Small intestine (tissue), 7 donors: ENCODE data around the gene DACH1. TPM values are rescaled to one million over a fixed set of nuclear protein-coding genes. Genes with fewer than 3 reads are reported as not detected.
"Not testable (repeated sequence)": the region's sequence is repeated elsewhere in the genome, so short reads cannot be mapped to it uniquely, and the experiment has no call there.

Experiments
- DNase-seq, 2 donors: peaks; one replicate each; pipeline versions ENCODE4 v3.0.0 to v3.0.0-alpha.2; 2013
- FAIRE-seq: peaks from 2 replicates; lab custom pipeline; 2012; peaks lifted over from hg19 to GRCh38; lab: Jason Lieb, UNC
- H3K27ac ChIP-seq, 3 donors: one replicate each; pipeline ENCODE4 v1.5.1; 2013; ENCODE audit warnings: low read length in 2 of 3, mild to moderate bottlenecking in 2 of 3, control low read depth in 1 of 3, inconsistent platforms in 1 of 3, low read depth in 1 of 3, moderate library complexity in 1 of 3
- H3K27me3 ChIP-seq, 3 donors: one replicate each; pipeline ENCODE4 v1.6.1; 2013; ENCODE audit warnings: low read length in 3 of 3, inconsistent platforms in 1 of 3; ENCODE audit not compliant: control insufficient read depth in 3 of 3, insufficient read depth in 3 of 3
- H3K36me3 ChIP-seq, 3 donors: one replicate each; pipeline ENCODE4 v1.6.1; 2013; ENCODE audit warnings: low read length in 3 of 3, inconsistent platforms in 1 of 3, low read depth in 1 of 3, mild to moderate bottlenecking in 1 of 3, moderate library complexity in 1 of 3; ENCODE audit not compliant: control insufficient read depth in 3 of 3, insufficient read depth in 2 of 3
- H3K4me1 ChIP-seq, 3 donors: one replicate each; pipeline ENCODE4 v1.6.1; 2013; ENCODE audit warnings: low read length in 2 of 3, inconsistent platforms in 1 of 3, low read depth in 1 of 3, mild to moderate bottlenecking in 1 of 3, moderate library complexity in 1 of 3; ENCODE audit not compliant: control insufficient read depth in 3 of 3, insufficient read depth in 2 of 3
- H3K4me3 ChIP-seq, 3 donors: one replicate each; pipeline ENCODE4 v1.5.1; 2013; ENCODE audit warnings: low read length in 3 of 3, control low read depth in 1 of 3, inconsistent platforms in 1 of 3, low read depth in 1 of 3, mild to moderate bottlenecking in 1 of 3, moderate library complexity in 1 of 3
- H3K9me3 ChIP-seq, 2 donors: one replicate each; pipeline ENCODE4 v1.6.1; 2013; ENCODE audit warnings: low read depth in 1 of 2, low read length in 1 of 2; ENCODE audit not compliant: control insufficient read depth in 2 of 2, insufficient read depth in 1 of 2
- WGBS, 3 donors: extraction: QIAGEN DNeasy Blood & Tissue Kit; methylation state at CpG; one replicate each; pipeline ENCODE4 v1.1.7; 2013; 5-methylcytosine and 5-hydroxymethylcytosine counted together
- polyA plus RNA-seq, 4 donors: library from polyadenylated mRNA; stranded (reverse) in 3 of 4; unstranded in 1 of 4; fragments of 200-250 nt in 3 of 4; fragments of 120-200 nt in 1 of 4; gene quantifications; one replicate each; pipeline versions ENCODE4 v1.2.1 to v1.2.3, GENCODE V29; 2013
- donor health status: healthy with polysubstance abuse.
- donor health status: control.
- donor health status: control.
- donor health status: Bipolar disorder and iron deficiency.
- donor health status: healthy.

DACH1 gene
- polyA plus RNA-seq, 4 donors, result 1.8 to 30.2 (median 4.3) TPM

DNA sequence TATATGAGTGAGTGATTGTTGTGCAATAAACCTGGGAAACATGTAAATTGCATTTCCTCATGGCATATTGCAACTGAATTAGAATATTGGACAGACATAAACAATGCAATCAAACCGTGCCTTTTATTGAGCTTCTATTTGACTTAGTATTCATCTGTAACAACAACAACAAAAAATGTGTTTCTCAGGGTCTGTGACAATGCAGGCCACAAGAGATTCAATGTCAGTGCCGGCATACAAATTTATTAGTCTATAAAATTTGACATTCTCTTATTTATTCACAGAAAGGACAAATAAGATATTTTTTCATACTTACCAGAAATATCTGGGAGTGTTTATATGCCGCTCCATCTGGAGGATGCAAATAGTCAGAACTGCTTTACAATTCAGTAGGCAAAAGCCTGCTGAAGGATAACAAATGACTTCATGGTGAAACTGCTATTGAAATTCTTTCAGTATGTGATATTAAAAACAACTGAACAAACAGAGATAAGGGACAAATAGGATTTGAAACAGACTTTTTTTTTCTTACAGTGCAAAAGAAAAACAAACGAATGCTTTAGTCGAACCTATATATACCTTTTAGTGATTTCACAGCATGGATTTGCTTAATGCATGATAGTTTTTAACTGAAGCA, 77.2 kb downstream of the DACH1 start:
- H3K4me1 ChIP-seq, result no peaks in the 10 kb centered on the region
- DNase-seq (no peak), FAIRE-seq (no peak)
- WGBS, 3 donors, result 56 to 66% (median 57%) methylated on average over 5 of the region's 5 CpGs
- H3K27ac ChIP-seq, result no peak overlapping the region
- H3K36me3 ChIP-seq, result peaks cover 0 to 3% (median 0%) of the 10 kb centered on the region in 3 donors
- H3K27me3 ChIP-seq, result no peaks in the 10 kb centered on the region
- no peak overlapping the region for H3K4me3 ChIP-seq
- H3K9me3 ChIP-seq, result no peaks in the 10 kb centered on the region

DNA sequence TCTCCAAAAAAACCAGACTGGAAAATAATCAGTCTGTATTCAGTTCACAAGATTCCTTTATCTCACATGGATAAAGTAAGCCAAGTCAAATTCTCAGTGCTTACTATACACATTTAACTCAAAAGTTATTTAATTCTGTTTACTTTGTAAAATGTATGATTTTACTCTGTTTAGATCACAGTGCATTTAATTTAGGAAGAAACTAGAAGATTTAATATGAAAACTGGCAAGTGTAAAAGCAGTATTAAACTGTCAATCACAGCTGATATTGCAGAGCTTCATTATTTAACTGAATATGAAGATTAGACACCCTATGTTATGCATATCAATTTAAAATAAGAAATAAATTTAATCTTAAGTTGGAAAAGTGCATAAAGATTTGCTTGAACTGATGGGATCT, 78.0 kb downstream of the DACH1 start:
- Histone ChIP-seq H3K27ac (no peak overlapping the region), H3K36me3 (peaks cover 0 to 3% (median 0%) of the 10 kb centered on the region in 3 donors), H3K4me1 (no peaks in the 10 kb centered on the region), H3K9me3 (no peaks in the 10 kb centered on the region), H3K27me3 (no peaks in the 10 kb centered on the region), H3K4me3 (no peak overlapping the region)
- FAIRE-seq, result peak; percentile 83
- DNase-seq, result no peak

DNA sequence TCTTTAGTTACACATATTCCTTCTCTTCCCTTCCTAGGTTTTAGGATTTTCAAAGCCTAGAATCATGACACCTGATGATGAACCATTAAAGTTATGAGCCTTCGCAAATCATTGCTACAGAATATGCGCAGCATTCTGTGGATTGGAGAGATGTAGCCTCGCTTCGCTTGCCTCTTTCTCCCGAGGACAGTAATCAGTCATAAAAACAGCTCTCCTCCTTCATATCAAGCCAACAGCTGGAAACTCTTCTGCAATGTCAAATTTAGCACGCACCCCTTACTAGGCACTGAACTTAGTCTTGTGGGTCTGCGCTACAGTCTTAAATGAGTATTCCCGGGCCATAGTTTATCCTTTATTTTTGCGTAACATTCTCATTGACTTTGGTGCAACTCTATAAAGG, 79.6 kb downstream of the DACH1 start:
- no peak overlapping the region for H3K4me3 ChIP-seq
- DNase-seq (no peak), FAIRE-seq (no peak)
- H3K9me3 ChIP-seq, result no peaks in the 10 kb centered on the region
- H3K27ac ChIP-seq, result no peak overlapping the region
- no peaks in the 10 kb centered on the region for H3K4me1 ChIP-seq
- no peaks in the 10 kb centered on the region for H3K27me3 ChIP-seq
- WGBS, 3 donors, result 80 to 88% (median 84%) methylated on average over 9 of the region's 9 CpGs
- H3K36me3 ChIP-seq, result no peaks in the 10 kb centered on the region

DNA sequence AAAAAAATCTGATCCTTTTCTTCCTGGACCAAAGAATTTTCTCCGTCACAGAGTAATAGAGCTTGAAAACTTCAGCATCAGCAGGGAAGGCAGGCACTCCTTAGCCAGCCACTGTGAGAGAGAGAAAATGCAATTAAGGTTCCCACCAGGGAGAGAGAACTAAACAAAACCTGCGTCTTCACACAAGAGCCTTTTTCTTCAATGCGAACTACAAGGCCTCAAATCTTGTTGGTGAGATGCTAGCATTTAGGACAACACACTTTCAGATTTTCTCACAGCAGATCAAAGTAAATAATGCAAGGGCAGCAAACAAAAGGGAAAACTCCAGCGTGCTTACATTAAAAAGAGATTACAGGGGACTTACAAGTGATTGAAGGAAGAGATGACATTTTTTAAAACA, 80.1 kb downstream of the DACH1 start:
- Histone ChIP-seq H3K36me3 (no peaks in the 10 kb centered on the region), H3K4me3 (no peak overlapping the region), H3K27me3 (no peaks in the 10 kb centered on the region), H3K27ac (no peak overlapping the region), H3K9me3 (no peaks in the 10 kb centered on the region), H3K4me1 (no peaks in the 10 kb centered on the region)
- DNase-seq, result no peak
- FAIRE-seq, result no peak
- WGBS, 3 donors, result 74 to 82% (median 78%) methylated on average over 4 of the region's 4 CpGs

DNA sequence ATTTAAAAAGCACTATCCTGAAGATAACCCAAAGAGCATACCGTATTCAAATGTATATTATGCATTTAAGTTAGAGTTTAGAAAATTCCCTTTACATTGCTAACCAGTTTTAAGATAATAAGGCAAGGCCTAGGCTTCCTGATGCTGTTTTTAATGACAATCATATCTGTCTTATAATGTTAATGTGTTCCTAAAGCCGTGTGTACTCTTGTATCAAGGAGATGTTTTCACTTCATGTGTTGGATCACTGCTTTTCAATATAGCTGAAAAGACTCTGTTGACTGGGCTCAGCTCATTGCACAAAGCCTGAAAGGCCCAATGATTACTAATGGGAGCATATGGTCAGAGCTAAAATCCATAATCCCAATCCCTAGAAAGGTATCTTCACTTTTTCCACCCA, 81.6 kb downstream of the DACH1 start:
- no peaks in the 10 kb centered on the region for H3K4me1 ChIP-seq
- DNase-seq (no peak), FAIRE-seq (no peak)
- H3K4me3 ChIP-seq, result no peak overlapping the region
- no peaks in the 10 kb centered on the region for H3K36me3 ChIP-seq
- no peaks in the 10 kb centered on the region for H3K27me3 ChIP-seq
- H3K9me3 ChIP-seq, result no peaks in the 10 kb centered on the region
- 18 to 58% (median 46%) methylated on average over 2 of the region's 2 CpGs for WGBS, 3 donors
- H3K27ac ChIP-seq, result no peak overlapping the region

DNA sequence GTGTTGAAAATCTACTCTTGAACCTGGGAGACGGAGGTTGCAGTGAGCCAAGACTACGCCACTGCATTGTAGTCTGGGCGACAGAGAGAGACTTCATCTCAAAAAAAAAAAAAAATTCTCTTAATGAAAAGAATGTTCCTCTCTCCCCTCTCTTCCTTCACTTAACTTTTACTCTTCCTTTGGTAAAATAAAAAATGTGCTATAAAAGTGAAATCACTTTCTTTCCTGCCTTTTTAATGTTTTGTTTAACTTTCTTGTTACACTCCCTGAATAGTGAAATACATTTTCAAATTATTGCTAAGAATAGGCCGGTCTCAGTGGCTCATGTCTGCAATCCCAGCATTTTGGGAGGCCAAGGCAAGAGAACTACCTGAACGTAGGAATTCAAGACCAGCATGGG, 86.5 kb downstream of the DACH1 start:
- no peaks in the 10 kb centered on the region for H3K9me3 ChIP-seq
- DNase-seq (no peak), FAIRE-seq (no peak)
- no peak overlapping the region for H3K4me3 ChIP-seq
- H3K36me3 ChIP-seq, result no peaks in the 10 kb centered on the region
- whole genome bisulfite sequencing, 3 donors, result 90 to 93% (median 92%) methylated on average over 5 of the region's 5 CpGs
- no peak overlapping the region for H3K27ac ChIP-seq
- H3K27me3 ChIP-seq, result no peaks in the 10 kb centered on the region
- H3K4me1 ChIP-seq, result no peaks in the 10 kb centered on the region

DNA sequence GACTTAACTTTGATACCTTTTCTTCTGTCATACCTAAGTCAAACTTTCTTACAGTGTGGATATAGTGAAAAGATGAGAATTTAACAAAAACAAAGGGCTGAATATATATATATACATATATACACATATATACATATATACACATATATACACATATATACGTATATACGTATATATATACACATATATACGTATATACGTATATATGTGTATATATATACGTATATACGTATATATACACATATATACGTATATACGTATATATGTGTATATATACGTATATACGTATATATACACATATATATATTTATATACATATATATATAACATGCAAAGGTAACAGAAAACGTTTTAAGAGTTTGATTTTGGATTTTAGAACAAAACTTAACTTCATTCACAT, 88.0 kb downstream of the DACH1 start:
- not testable (repeated sequence) for H3K36me3 ChIP-seq, H3K4me3 ChIP-seq, DNase-seq, H3K27ac ChIP-seq, H3K9me3 ChIP-seq, H3K4me1 ChIP-seq, H3K27me3 ChIP-seq
- FAIRE-seq, result peak; percentile 90
- 85 to 91% (median 90%) methylated on average over 5 to 11 of the region's 11 CpGs for WGBS, 3 donors

DNA sequence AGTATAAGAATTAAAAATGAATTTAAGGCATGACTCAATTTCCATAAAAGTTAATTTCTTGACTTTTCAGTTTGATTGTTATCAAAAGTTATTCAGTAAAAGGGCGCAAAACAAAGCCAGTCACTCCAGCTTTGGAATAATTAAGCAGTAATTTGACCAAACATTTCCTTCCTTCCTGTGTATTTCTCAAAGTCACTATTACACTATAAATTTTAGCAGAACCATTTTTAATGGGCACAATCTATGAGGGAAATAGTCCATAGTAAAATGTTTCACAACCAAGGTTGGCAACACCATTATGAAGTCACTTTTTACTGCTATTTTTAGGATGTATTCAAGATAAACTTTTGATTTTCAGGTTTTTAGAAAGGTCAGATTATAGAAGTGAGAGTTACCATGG, 91.0 kb downstream of the DACH1 start:
- WGBS, 3 donors, result 82 to 97% (median 95%) methylated on average over 1 of the region's 1 CpG
- FAIRE-seq (no peak), DNase-seq (no peak)
- peaks cover 0 to 5% (median 2%) of the 10 kb centered on the region in 3 donors for H3K4me1 ChIP-seq
- no peaks in the 10 kb centered on the region for H3K27me3 ChIP-seq
- no peaks in the 10 kb centered on the region for H3K9me3 ChIP-seq
- H3K4me3 ChIP-seq, result no peak overlapping the region
- no peak overlapping the region for H3K27ac ChIP-seq
- H3K36me3 ChIP-seq, result no peaks in the 10 kb centered on the region

DNA sequence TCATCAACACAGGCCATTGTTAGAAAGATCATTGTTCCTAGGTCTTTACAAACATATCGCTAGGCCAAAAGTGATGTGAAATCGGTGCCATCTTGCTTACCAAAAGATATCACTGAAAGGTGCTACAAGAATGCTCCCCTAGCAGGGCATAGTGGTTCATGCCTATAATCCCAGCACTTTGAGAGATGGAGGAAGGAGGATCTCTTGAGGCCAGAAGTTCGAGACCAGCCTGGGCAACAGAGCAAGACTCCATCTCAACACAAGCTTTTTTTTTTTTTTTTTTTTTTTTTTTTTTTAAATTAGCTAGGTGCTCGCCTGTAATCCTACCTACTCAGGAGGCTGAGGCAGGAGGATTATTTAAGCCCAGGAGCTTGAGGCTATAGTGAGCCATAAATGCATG, 92.1 kb downstream of the DACH1 start:
- peaks cover 0 to 5% (median 2%) of the 10 kb centered on the region in 3 donors for H3K4me1 ChIP-seq
- H3K27me3 ChIP-seq, result no peaks in the 10 kb centered on the region
- H3K4me3 ChIP-seq, result no peak overlapping the region
- H3K36me3 ChIP-seq, result no peaks in the 10 kb centered on the region
- FAIRE-seq (no peak), DNase-seq (no peak)
- H3K27ac ChIP-seq, result no peak overlapping the region
- H3K9me3 ChIP-seq, result no peaks in the 10 kb centered on the region
- 94 to 98% (median 95%) methylated on average over 4 of the region's 4 CpGs for WGBS, 3 donors
